Sciatic nerve (tissue), 2 donors: ENCODE measurements around the gene ATRNL1. TPM values are rescaled to one million over a fixed set of nuclear protein-coding genes. Genes with fewer than 3 reads are reported as not detected.

Source experiments
- ATAC-seq: fragments of 200-7000 bp; cut with Tn5 transposase; one replicate; pipeline ENCODE4 v1.9.1; 2020; ENCODE audit warnings: mild to moderate bottlenecking, moderate library complexity
- DNase-seq: peaks from one replicate; pipeline ENCODE4 v3.0.0-alpha.2; 2020; ENCODE audit warnings: low spot score
- intact Hi-C: fragments of 100-400 bp; cut with DNase I; formaldehyde crosslinking; loops from one replicate; pipeline ENCODE4 v1.14.2; 2022
- total RNA-seq: library from RNA; stranded (reverse); fragmentation: NEBNext Ultra II Directional; extraction: Animal tissue kit (Norgen Biotek cat#: 25700); gene quantifications from one replicate; pipeline ENCODE4 v1.2.1, GENCODE V29; 2021
- donor health status: DM: no; HTN: no; CAD: no.
- donor health status: DM: no; HTN: no; CAD: no.

The ATRNL1 gene
- total RNA-seq, 1 donor from 2014 or later = 5.6 TPM

DNA sequence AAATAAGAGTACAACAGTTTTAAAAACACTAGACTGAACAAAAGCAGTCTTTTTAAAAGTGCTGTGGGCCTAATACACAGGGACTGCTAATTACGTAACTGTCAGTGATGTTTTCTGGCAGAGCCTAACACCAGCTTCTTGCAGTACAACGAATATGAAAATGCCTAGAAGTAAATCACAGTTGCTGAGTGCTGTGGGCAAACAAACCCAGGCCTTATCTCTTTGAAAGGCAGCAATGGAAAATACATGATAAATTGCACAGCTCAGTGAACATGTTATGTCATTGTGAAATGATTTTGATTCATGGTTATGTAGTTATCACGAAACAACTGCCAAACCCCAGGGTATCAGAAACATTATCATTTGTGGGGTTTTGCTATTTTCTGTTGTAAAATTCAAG, 751.4 kb downstream of the ATRNL1 start:
- DNase-seq (no peak), ATAC-seq (peak; percentile 72)
- intact Hi-C loops = no loop called here

DNA sequence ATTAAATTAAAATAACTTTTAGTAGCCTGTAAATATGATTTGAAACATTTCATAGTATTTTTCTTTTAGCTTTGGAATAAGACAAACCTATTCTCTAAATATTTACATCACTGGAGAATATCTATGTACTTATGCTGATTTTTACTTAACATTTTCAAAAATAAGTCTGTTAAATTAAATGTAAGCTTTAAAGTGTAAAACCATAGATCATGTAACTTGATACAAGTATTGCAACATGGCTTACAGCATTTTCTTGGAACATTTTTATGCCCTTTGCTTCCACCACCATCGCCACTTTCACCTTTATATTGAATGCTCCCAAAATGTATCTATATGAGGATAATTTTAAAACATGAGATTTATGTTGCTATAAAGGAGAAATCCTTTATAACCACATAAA, 752.8 kb downstream of the ATRNL1 start:
- no peak for DNase-seq
- intact Hi-C loops = no loop called here
- no peak for ATAC-seq

DNA sequence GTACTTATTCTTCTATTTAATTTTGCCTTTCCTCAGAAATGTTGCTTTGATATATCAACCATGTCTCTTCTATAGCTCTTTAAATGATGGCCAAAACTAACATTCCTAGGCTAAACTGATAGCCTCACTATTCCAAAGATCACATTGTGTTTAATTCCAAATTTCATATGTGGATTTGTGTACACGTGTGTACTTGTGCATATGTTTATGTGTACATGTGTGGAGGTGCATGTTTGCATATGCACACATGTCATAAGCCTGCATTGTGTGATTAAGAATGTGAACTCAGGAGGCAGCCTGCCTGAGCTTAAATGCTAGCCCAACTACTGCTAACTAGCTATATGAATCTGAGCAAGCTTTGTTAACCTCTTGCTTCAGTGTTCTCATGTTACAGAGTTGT, 753.4 kb downstream of the ATRNL1 start:
- ATAC-seq (no peak), DNase-seq (no peak)
- intact Hi-C loops = no loop called here

DNA sequence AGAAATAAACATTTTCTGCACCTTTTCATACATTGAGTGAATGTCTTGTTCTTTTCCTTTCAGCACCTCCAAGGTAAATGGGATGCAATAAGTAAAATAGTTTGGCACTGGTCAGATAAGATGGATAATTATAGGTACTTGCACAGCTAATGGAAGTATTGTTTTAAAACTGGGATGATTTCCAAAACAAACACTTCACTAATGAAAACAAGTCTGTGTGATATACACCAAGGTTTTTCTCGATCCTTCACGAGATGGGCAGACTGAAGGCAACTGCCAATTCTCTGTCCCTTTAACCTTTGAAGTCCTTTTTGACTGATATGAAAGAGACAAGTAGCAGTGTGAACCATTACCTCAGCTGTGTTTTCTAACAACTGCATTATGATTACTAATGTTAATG, 756.0 kb downstream of the ATRNL1 start:
- intact Hi-C loops = no loop called here
- no peak for ATAC-seq

DNA sequence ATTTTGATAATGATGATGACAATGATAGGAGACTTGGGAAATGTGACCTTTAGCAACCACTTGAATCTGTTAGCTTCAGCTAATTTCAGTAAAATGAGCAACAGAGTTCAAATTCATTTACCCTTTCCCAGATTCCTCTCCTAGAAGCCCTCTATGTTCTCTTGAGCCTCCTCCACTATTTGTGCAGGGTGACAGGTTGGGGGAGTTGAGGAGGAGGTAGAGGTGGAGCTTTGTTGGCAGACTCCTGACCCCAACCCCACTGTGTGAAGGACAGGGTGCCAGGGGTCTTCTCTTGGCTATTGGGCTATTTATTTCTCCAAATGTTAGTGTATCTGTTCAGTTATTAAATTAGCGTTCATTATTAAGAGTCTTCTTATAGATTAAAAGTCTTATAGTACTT, 757.5 kb downstream of the ATRNL1 start:
- ATAC-seq (no peak), DNase-seq (no peak)
- intact Hi-C loops = no loop called here

More for the DNA sequence above, 756.0 kb downstream of the ATRNL1 start:
- DNase-seq = no peak

DNA sequence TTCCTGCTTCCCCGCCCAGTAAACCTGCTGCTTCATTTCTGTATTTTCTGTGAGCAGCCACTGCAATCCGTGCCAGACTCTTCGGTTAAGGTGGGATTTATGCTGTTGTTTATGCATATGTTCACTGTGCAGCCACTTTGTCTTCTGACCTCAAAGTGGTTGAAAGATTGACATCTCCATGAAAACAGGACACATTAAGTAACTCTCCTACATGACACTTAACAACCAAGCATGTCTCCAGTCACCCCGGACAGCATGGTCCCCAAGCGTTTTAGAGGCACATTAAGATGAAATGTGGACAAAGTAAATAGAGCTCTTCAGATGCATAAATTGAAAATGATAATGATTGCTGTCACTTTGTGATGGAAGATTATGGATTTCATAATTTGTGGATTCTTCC, 758.5 kb downstream of the ATRNL1 start:
- DNase-seq = no peak
- intact Hi-C loops = no loop called here
- ATAC-seq = no peak

DNA sequence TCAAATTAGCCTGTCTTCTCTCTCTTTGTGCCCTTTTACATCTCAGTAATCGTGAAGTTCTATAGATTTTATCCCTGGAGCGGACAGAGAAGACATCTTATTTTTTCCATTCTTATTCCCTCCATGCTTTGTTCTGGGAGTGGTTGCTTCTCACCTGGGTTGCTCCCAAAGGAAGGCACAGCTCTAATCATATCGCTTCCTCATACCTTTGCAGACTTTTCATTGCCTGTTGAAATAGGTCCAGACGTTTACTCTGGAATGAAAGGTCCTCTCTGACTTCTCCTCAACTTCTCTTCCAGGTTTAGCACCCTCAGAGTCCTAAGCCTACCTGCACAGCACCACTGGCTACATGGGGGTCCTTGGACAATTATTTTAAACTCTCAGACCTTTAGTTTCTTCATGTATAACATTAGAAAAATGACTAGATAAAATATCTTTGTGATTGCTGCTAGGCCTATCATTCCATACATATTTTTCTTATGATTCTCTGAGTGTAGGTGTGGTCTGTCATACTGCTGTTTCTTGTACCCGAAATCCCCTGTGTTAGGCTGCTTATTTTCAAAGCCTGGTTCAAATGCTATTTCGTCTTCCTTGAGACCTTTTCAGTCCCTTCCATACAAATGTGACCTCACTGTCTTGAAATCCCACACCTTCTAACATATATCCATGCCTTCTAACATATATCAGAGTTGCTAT, 761.7 kb downstream of the ATRNL1 start:
- DNase-seq (no peak), ATAC-seq (no peak)

DNA sequence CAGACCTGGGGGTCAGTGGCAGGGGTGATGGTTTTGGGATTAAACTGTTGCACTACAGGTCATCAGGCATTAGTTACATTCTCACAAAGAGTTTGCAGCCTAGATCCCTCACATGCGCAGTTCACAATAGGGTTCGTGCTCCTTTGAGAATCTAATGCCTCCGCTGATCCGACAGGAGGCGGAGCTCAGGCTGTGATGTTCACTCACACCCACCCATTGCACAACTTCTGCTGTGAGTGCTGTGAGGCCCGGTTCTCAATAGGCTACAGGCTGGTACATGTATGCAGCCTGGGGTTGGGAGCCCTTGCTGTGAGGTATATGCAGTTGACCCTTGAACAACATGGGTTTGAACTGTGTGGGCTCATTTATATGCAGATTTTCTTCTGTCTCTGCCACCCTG, 763.4 kb downstream of the ATRNL1 start:
- no peak for ATAC-seq
- DNase-seq = no peak
- intact Hi-C loops = no loop called here

More for the DNA sequence above, 761.7 kb downstream of the ATRNL1 start:
- intact Hi-C loops = no loop called here

DNA sequence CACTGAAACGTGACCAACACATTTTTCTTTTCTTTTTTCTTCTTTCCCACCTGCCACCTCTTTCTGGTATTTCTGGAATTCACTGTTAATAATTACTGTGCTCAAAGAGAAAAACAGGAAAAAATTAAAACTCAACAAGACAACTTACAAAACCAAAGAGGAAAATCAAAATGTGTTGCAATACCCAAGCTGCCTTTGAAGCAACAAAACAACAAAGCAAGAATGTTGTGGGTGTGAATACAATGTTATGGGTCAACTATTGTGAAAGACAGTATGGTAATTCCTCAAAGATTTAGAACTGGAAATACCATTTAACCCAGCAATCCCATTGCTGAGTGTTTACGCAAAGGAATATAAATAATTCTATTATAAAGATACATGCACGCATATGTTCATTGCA, 764.7 kb downstream of the ATRNL1 start:
- DNase-seq = no peak
- intact Hi-C loops = no loop called here
- ATAC-seq = no peak

DNA sequence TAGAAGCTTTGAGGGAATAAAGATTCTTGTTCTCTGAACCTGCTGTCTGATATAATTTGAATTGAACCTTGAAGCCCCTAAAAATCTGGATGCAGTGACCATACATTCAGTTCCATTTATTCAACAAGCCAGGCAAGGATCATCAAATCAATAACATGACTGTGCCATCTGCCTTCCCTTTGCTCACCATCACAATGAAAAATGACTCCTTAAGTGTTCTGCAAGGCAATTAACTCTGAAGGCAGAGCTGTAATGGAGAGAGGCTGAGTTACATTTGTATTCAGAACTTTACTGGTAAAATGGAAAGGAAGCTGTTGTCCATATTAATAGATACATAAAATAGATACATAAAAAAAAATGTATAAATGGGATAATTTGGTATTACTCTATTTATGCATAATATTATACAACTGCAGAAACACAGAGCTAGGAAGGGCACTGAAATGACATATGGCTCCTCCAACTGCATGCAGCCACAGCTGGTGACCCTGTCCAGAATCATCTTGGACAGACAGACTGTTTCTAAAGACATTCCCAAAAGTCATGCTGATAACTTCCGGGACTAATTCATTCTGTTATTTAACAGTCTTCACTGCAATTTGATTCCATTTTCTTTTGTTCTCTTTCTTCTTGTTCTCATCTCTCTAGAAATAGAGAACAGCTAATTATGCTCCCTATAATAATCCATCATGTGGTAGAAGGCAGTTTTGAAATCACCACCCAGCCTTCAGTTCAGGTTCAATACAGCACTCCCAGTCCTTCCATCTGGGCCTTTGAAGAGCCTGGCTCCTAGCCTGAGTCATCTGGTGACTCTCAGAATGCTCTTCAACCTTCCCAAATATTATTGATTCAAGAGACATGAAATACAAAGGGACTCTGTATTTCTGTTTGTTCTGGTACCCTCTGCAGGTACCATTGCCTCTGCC, 767.3 kb downstream of the ATRNL1 start:
- intact Hi-C loops = no loop called here
- ATAC-seq (no peak), DNase-seq (no peak)

DNA sequence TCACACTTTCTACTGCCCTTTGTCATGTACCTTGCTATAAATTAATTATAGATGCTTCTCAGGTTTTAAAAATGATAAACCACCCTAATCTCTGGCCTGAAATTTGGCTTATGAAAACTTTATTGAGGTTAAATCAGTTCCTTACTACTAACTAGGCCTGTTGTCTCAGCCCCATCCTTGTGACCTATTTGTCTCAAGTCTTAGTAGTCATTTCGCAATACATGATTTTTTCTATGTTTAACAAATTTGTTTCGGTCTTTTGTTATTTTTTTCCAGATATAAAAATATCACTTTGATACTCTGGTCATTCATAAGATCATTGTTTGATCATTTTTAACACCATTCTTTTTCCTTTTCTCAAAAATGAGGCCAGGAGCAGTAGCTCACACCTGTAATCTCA, 768.3 kb downstream of the ATRNL1 start:
- ATAC-seq (no peak), DNase-seq (no peak)
- intact Hi-C loops = no loop called here

DNA sequence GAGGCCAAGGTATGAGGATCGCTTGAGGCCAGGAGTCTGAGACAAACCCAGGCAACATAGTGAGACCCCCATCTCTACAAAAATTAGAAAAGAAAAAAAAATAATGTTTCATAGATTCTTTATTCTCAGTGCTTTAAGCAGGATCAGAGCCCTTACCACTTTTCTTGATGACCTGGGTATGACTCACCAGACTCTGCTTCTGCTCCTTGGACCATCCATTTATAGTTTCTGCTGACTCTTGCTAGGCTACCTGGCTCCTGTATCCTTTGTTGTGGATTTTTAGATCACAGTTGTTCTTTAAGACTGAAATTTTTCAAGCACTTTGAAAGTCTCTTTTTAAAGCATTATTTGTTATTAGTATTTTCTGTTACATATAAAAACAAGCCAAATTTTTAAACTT, 768.7 kb downstream of the ATRNL1 start:
- DNase-seq (no peak), ATAC-seq (no peak)
- intact Hi-C loops = no loop called here

DNA sequence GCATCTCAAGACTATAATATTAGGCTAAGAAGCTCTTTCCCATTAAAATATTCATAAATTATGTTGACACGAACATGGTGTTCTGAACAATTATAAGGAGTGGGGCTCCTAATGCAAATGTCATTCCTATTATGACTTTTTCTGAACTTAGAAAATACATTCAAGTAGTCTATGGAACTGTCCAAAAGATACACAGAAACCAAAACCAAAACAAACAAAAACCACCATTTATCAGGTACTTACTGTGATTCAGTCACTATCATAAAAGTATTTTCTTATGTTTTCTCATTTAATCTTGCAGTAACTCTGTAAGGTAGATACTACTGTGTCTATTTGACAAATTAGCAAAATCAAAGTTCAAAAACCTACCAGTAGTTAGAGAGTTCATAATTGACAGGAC, 773.0 kb downstream of the ATRNL1 start:
- ATAC-seq (no peak), DNase-seq (no peak)
- intact Hi-C loops = no loop called here

DNA sequence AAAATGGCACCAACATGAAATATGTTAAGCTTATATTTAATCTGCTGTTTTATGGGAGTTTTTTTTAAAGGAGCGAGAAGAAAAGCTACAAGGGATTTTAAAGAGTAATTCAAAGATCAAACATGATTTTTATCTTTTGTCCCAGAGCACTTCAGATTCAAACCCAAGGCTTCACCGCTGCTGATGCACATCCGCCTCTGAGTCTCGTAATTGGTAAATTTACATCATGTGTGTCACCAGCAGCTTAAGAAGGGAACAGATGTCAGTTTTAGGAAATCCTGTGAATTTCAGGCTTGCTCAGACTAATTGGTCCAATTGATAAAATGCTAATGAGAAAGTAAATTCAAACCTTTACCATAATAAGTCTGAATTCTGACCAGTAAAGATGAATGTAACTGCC, 773.5 kb downstream of the ATRNL1 start:
- intact Hi-C loops = no loop called here
- no peak for DNase-seq
- ATAC-seq = no peak

DNA sequence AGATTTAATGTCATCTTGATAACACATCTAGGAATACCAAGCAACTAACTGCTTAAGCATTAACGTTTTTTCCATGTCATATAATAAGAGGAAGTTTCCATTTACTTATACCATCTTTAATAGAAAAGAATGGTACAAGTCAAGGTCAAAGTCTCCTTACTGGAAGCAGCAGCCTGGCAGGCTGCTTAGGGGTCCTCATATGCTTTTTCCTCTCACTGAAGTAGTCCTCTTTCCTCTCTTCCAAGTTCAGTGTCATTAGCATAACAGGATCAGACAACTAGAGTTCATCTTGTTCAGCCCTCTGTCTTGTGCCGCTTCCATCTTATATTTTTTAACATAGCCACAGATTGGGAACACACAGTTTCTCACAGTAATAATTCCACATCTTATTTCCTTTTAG, 774.1 kb downstream of the ATRNL1 start:
- intact Hi-C loops = no loop called here
- no peak for ATAC-seq
- no peak for DNase-seq

DNA sequence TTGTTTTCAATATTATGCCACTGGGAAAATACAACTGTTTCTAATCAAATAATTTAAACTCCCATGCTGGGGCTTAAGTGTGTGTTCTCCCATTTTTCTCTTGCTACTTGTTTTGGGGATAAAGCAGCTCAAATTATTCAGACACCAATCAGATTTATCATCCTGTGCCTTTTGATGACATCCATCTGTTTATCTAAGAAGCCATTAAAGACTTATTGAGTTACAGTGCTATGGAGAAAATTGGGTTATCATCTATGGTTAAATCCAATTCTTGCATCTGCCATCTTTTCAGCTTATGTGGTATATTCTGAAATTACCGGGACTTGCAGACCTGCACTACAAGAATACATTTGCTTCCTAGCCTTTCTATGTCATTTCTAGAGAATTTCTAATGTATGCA, 778.7 kb downstream of the ATRNL1 start:
- no peak for DNase-seq

DNA sequence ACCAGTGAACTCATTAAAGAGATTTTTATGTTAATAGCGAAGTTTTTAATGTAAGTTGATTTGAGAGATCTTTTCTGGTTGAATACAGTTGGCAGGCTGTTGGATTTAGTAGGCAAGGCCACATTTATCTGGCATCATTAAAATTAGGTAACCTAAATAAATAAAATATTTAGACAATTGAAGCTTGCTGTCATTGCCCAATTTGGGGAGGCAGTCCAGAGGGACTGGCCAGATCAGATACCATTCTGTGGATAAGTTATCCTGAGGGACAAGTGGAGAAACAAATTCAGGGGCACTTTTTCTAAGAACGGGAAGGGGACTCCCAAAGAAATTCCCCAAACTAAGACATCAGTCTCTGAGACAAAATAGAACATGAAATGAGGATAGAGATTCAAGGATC, 782.0 kb downstream of the ATRNL1 start:
- DNase-seq (no peak), ATAC-seq (no peak)
- intact Hi-C loops = no loop called here

More for the DNA sequence above, 778.7 kb downstream of the ATRNL1 start:
- intact Hi-C loops = no loop called here
- ATAC-seq = no peak

DNA sequence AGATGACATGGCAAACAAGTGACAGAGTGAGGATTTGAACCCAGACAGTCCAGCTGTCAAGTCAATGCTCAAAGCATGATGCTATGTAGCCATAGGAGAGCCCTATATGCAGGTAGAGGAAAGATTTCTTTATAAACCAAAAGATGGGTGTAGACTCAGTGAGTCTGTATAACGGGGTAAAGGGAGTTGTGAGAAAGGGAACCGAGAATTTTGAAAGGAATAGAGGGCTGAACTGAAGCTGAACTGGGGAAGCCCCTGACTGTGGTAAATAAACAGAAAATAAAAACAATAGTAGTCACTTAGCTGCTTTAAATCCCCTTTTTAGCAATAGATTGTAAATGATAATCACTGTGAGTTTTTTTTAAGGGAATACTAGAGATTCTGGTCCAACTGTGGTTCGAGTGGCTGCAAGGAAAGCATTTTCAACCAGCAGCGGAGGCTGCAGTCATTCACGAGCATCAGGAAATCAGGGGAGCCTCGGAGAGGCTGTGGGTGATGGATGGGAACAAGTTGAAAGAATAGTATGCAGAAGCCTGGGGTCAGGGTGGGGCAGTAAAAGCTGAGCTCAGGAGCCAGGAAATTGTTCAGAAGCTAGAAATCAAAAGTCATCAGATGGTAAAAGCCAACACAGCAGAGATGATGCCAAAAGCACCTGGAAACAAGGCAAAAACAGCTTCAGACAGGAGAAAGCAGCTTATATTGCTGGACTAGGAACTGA, 786.4 kb downstream of the ATRNL1 start:
- no peak for ATAC-seq
- no peak for DNase-seq
- intact Hi-C loops = no loop called here

DNA sequence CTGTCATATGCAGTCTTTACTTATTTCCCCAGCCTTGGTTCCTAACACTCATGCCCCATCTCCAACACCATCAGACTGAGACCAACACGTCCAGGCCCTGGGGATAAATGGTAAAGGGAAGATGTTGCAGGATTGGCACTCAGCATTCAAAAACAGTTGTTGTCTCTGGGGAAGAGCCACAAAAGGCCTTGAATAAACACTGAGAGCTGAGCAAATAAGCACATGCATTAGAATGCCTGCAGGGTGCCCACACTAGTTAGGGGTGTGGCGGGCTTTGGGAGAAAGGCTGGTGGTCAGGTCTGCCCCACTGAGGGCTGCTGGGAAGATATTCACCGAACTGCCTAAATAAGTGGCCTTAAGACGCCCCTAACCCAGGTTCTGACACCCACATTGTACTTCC, 788.9 kb downstream of the ATRNL1 start:
- DNase-seq (no peak), ATAC-seq (no peak)
- intact Hi-C loops = no loop called here

DNA sequence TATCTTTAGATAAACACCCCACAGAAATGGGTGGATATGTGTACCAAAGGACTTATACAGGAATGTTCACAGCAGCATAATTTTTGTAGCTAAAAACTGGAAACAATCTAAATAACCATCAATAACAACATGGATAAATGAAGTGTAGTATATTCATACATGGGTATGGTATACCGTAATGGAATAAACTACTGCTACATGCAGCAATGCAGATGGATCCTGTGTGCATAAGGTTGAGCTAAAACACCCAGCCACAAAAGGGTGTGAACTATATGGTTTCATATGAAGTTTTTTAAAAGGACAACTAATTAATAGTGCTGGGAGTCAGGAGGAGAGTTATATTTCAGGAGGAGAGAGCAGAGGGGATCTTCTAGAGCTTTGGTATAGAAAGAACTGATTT, 790.2 kb downstream of the ATRNL1 start:
- ATAC-seq (no peak), DNase-seq (no peak)
- intact Hi-C loops = no loop called here
